ENCODE data around the gene CPT1B. TPM values are rescaled to one million over a fixed set of nuclear protein-coding genes. Genes with fewer than 3 reads are reported as not detected.
A peak's percentile ranks its signal among the peaks of the same experiment; 100 is the strongest.

Gene CPT1B
- total and polyA plus RNA-seq, 2 of the 4 experiments (the other 2 are of a cell fraction), result 0.36 to 1.8 TPM

GRCh38 chr22:50569896-50570535 lies 8.2 kb downstream of the CPT1B start:
- H4K91ac ChIP-seq (ENCODE audit: insufficient read depth, low read depth, low read length), result no peak overlapping the region
- H2BK5ac ChIP-seq (ENCODE audit: low read depth, low read length, poor library complexity, severe bottlenecking), result no peak overlapping the region
- no peaks in the 10 kb centered on the region for H4K20me1 ChIP-seq (ENCODE audit: insufficient read depth, low read length)
- H3K4ac ChIP-seq (ENCODE audit: low read depth, low read length), result no peak overlapping the region
- no peak overlapping the region for H3K27ac ChIP-seq (ENCODE audit: insufficient read depth, low read length)
- H3K56ac ChIP-seq (ENCODE audit: extremely low read depth, insufficient read depth, low read length), result no peak overlapping the region
- H4K5ac ChIP-seq (ENCODE audit: low read depth, low read length), result no peak overlapping the region
- H3K4me1 ChIP-seq (ENCODE audit: control insufficient read depth, insufficient read depth, low read length), result no peaks in the 10 kb centered on the region
- no peak for ATAC-seq (ENCODE audit: low read depth)
- intact Hi-C loops (cut with micrococcal nuclease) (no loop called here), in situ Hi-C loops (cut with MboI; ENCODE audit: low sequenced_read_pairs) (no loop called here), dilution Hi-C loops (cut with HindIII; ENCODE audit: low sequenced_read_pairs, unreplicated experiment) (no loop called here)
- H3K4me3 ChIP-seq (ENCODE audit: insufficient read depth, low read depth, low read length), result no peak overlapping the region
- H2BK20ac ChIP-seq (ENCODE audit: low read depth, low read length), result no peak overlapping the region
- DNase-seq, result no peak
- ChIA-PET POLR2A (ENCODE audit: unreplicated experiment) (no interaction called here), CTCF (no interaction called here)
- peak overlapping the region; percentile 65 for H2AK9ac ChIP-seq (replicated peaks; ENCODE audit: low read depth, low read length, poor library complexity)
- H3K9ac ChIP-seq (ENCODE audit: low read depth, low read length), result no peak overlapping the region
- H3K79me1 ChIP-seq (ENCODE audit: low read depth in 1 of 2, low read length in 2 of 2), result no peaks in the 10 kb centered on the region
- no peaks in the 10 kb centered on the region for H3K9me3 ChIP-seq (ENCODE audit: control insufficient read depth, insufficient read depth, low read length)
- H3K36me3 ChIP-seq (ENCODE audit: control insufficient read depth, insufficient read depth, low read length), result no peaks in the 10 kb centered on the region; the same call in 1 of the 2 replicates
- H3K4me2 ChIP-seq (ENCODE audit: low read depth, low read length), result no peak overlapping the region
- WGBS, 2 experiments (ENCODE audit: extremely low coverage in 2 of 2, insufficient read length in 1 of 2), result 74% methylated on average over 5 of the region's 13 CpGs; no CpG with 5 or more reads in 1 of the 2 experiments
- no peak overlapping the region for H2AFZ ChIP-seq (replicated peaks; ENCODE audit: low read length, poor library complexity)
- H2BK120ac ChIP-seq (ENCODE audit: low read depth, low read length), result no peak overlapping the region
- H3K27me3 ChIP-seq (ENCODE audit: control insufficient read depth, insufficient read depth, low read length), result 0 out of 2 replicates have a peak, but pooled peaks cover 4% of the 10 kb centered on the region
- H4K8ac ChIP-seq (ENCODE audit: low read depth in 2 of 2, low read length in 2 of 2), result no peak overlapping the region
- TF ChIP-seq BHLHE40 (IDR thresholded peaks at IDR 0.05; ENCODE audit: low read depth, low read length) (no peak), MXI1 (IDR thresholded peaks at IDR 0.05; ENCODE audit: borderline replicate concordance, low read depth, low read length) (no peak), MAZ (IDR thresholded peaks at IDR 0.05; ENCODE audit: borderline replicate concordance, low read depth, low read length) (no peak), RFX5 (IDR thresholded peaks at IDR 0.05; ENCODE audit: low read depth, low read length) (no peak), CEBPB (IDR thresholded peaks at IDR 0.05; ENCODE audit: low read depth, low read length) (no peak), USF2 (IDR thresholded peaks at IDR 0.05; ENCODE audit: low read depth, low read length) (no peak), ELK1 (IDR thresholded peaks at IDR 0.05; ENCODE audit: borderline replicate concordance, low read depth, low read length) (no peak), FOS (IDR thresholded peaks at IDR 0.05; ENCODE audit: low read depth, low read length) (no peak), CTCF (conservative IDR thresholded peaks at IDR 0.05; ENCODE audit: low read depth, low read length) (no peak), RAD21 (IDR thresholded peaks at IDR 0.05; ENCODE audit: low read length) (no peak), POLR2A (IDR thresholded peaks at IDR 0.05; ENCODE audit: low read depth, low read length) (no peak), MAFK (IDR thresholded peaks at IDR 0.05; ENCODE audit: low read depth, low read length) (no peak), CHD1 (IDR thresholded peaks at IDR 0.05; ENCODE audit: low read depth, low read length) (no peak)
- no peak overlapping the region for H2AK5ac ChIP-seq (ENCODE audit: low read depth, low read length)
- H3K23ac ChIP-seq (ENCODE audit: low read depth, low read length), result no peak overlapping the region
- H3K9me1 ChIP-seq (ENCODE audit: insufficient read depth, low read length), result no peaks in the 10 kb centered on the region
- no peak overlapping the region for H2BK15ac ChIP-seq (ENCODE audit: low read depth, low read length)
- H3K14ac ChIP-seq (replicated peaks; ENCODE audit: low read depth, low read length), result no peak overlapping the region
- BruUV-seq (replicated peaks), result no TSS peak
- no peak overlapping the region for H3K18ac ChIP-seq (ENCODE audit: low read depth, low read length)

All from IMR-90 (cell line).